C4-2B (cell line): Measurements from ENCODE around the gene ABCF2.

ENCODE experiments used
- H3K27ac ChIP-seq: fragments of 450-650 bp; 2 replicates; pipeline ENCODE4 v1.5.1; 2017
- CTCF ChIP-seq: fragments of 450-650 bp; conservative IDR thresholded peaks from 2 replicates; pipeline ENCODE4 v1.5.1; 2017; ENCODE audit warnings: mild to moderate bottlenecking
- ZFX ChIP-seq: fragments of 450-650 bp; IDR thresholded peaks from 2 replicates; pipeline ENCODE4 v1.6.1; 2017

The ABCF2 gene

GRCh38 chr7:151178831-151179230, 48.2 kb downstream of the ABCF2 start:
- H3K27ac ChIP-seq = no peak overlapping the region
- no peak for TF ChIP-seq CTCF
- TF ChIP-seq ZFX = no peak

- no peak overlapping the region for H3K27ac ChIP-seq
- no peak for TF ChIP-seq CTCF
These were observed 48.8 kb downstream of the ABCF2 start for GRCh38 chr7:151178236-151178635.

GRCh38 chr7:151177310-151177709, 49.7 kb downstream of the ABCF2 start:
- H3K27ac ChIP-seq = no peak overlapping the region
- TF ChIP-seq ZFX = no peak
- no peak for TF ChIP-seq CTCF

DNA sequence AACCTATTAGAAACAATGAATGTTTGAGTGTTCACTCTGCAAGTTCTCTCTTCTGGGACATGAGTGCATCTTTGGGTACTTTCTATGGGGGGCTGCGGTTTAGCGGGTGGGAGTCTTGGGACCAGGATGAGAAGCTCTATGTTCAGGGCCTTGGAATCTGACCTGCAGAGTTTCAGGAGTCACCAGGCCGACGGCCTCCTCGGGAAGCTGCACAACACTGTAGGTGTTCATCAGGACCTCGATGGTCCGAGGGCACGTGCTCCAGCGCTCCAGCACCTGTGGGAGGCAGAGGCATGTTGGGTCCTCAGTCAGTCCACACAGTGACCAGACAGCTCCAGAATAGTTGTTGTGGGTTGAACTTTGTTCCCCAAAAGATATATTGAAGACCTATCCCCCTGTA, 50.6 kb downstream of the ABCF2 start:
- no peak overlapping the region for H3K27ac ChIP-seq
- no peak for TF ChIP-seq ZFX
- TF ChIP-seq CTCF = no peak

GRCh38 chr7:151175793-151176311, 51.2 kb downstream of the ABCF2 start:
- TF ChIP-seq ZFX (no peak), CTCF (no peak)
- no peak overlapping the region for H3K27ac ChIP-seq

GRCh38 chr7:151175047-151175792, 51.8 kb downstream of the ABCF2 start:
- no peak overlapping the region for H3K27ac ChIP-seq
- TF ChIP-seq CTCF (no peak), ZFX (no peak)

GRCh38 chr7:151174246-151175046, 52.6 kb downstream of the ABCF2 start:
- TF ChIP-seq ZFX = no peak
- no peak for TF ChIP-seq CTCF
- no peak overlapping the region for H3K27ac ChIP-seq
